GM23248 (cell line): ENCODE results near the gene LIN7A.

Experiments
- EZH2 ChIP-seq: fragments of 200-600 bp; sonication (generic); IDR thresholded peaks from 2 replicates; pipeline ENCODE4 v1.6.1; 2018; ENCODE audit warnings: antibody characterized with exemption, mild to moderate bottlenecking; ENCODE audit not compliant: insufficient read depth, poor library complexity, severe bottlenecking
- EZH2phosphoT487 ChIP-seq: fragments of 200-600 bp; sonication (generic); IDR thresholded peaks from 2 replicates; pipeline ENCODE4 v1.6.1; 2018; ENCODE audit warnings: antibody characterized with exemption, moderate library complexity, mild to moderate bottlenecking, low read depth; ENCODE audit not compliant: insufficient read depth

GRCh38 chr12:80777587-80777986 is 160.1 kb downstream of the LIN7A start:
- TF ChIP-seq EZH2phosphoT487 (no peak), EZH2 (no peak)
